NOMO-1 (cell line): Measurements from ENCODE around the gene SND1.
A peak's percentile ranks its signal among the peaks of the same experiment; 100 is the strongest.
"Not testable (repeated sequence)": the region's sequence is repeated elsewhere in the genome, so short reads cannot be mapped to it uniquely, and the experiment has no call there.

Experiments used
- DNase-seq, 2 experiments: peaks; one replicate each; lab custom pipeline; 2025; ENCODE audit not compliant: unreplicated experiment in 2 of 2; lab: John Stamatoyannopoulos, UW

Gene SND1

DNA sequence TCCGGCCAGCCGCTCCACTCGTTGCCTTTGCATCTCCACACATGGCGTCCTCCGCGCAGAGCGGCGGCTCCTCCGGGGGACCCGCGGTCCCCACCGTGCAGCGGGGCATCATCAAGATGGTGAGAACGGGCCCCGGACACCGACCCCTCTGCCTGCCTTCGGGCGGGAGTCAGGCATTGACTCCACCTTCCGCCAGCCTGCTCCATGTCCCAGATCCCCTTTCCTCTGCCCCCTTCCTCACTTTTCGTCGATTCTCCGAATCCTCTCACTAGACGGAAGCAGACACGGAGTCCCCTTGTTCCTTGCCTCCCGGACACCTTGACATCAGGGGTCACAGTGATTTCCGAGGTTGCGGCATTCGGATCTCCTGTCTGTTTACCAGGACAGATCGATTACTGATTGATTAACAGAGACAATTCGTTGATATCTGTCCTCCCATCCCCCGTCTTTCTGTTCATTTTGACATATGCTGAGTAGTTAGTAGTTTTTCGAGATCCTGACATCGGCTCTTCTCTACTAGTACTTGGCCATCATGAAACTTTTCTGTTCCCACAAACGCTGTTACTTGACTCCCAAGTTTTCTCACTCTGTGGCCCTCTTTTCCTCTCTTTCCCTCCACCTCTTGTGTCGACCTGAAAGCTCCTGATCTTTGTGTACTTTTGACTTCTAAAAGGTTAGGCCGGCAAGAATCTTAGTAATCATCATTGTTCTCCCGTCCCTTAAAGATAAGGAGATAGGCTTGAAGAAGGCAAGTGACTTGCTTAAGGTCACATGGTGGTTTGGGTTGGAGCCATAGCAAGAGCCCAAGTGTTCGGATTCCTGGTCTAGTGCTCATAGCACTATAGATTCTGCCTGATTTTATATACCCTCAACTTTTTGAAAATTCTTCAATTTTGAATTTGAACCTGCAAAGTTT is 597 bp downstream of the SND1 start:
- DNase-seq, result no peak

- no peak for DNase-seq
Observed at GRCh38 chr7:127653396-127653795, 1.4 kb downstream of the SND1 start.

DNA sequence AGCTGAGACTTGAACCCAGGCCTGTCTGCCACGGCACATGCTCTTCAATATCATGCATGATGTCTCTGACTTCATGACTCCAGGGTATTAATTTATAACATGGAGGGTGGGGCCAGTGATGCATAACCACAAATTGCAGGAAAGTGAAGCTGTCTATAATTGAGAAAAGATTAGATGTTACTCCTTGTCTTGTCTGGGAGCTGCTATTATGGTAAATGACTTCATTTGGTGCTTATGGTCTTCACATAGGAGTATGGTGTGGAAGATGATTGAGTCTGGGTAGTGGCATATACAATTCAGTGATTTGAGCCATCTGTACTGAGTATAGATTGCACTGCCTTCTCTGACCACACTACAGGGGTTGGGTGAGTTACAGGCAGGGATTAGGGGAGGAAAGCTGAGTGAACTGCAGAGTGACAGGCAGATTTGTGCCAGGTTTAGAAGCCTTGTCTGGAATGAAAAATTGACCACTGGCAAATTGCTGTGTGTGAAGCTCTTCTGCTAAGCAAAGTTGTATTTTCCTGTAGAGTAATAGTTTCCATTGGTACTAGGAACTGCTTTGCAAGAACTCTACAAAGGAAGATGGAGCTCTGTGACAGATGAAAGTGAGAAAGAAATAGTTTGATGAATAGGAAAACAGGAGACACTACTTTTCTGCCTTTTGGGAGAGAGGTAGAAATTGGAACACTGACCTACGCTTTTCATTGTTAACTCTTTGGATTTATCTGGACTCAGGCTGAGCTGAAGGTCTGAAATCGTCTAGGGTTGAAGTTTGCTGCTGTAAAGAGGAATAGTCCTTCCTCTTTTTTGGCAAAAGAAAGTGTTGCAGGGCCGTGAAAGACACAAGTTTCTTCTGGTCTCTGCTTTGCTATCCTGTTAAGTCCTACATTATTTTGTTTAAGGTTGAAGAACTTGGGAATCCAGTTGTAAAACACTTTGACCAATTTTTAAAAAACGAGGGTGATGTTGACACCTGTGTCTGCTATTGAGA is 2.7 kb downstream of the SND1 start:
- peak; percentile 8 to 21 for DNase-seq

DNA sequence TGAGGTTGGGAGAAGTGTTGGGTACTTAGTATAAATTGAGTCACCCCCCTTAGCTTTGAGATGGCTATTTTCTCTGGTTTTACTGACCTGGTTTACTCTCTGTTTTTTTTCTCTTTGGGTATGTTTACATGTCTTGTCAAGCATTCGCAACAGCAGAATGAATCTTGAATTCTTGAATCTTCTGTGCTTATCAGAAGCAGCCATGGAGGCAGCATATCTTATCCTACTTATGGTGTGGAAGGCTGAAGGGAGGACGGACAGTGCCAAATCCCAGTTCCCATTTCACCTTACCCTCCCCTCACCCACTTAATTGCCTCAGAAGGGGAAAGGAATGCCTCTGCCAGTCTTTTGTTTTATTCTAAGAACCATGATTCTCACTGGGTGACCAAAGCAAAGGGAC is 3.7 kb downstream of the SND1 start:
- DNase-seq, result no peak

DNA sequence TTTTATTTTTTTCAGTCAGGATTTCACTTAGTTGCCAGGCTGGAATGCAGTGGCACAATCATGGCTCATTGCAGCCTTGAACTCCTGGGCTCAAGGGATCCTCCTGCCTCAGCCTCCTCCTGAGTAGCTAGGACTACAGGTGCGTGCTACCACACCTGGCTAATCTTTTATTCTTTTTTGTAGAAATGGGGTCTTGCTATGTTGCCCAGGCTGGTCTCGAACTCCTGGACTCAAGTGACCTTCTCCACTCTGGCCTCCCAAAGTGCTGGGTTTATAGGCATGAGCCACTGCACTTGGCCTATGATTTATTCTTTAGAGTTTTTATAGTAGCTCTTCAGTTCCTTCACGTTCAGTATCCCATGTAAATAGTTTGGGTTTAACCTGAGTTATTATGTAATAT is 5.5 kb downstream of the SND1 start:
- DNase-seq, result no peak

- no peak for DNase-seq
Observed at GRCh38 chr7:127658970-127659630, 7.1 kb downstream of the SND1 start.

GRCh38 chr7:127665922-127666321 is 13.9 kb downstream of the SND1 start:
- DNase-seq, result no peak

DNA sequence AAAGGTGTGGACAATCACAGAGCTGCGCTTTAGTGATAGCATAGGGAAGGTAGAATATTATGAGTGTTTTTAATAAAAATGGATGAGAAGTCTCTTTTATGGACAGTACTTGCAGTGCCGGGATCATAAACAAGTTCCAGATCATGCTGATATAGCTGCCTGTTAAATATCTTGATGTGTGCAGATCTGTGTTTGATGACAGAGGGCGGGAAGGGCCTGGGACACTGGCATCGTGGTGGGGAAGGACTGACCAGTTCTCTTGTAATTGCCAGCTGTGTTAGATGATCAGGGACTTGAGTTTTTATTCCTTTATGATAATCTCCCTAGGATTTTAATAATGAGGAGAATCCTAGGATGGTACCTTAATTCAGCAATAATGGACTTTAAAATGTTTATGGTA is 14.6 kb downstream of the SND1 start:
- DNase-seq, result no peak

GRCh38 chr7:127667017-127667670 is 15.2 kb downstream of the SND1 start:
- DNase-seq, result no peak

DNA sequence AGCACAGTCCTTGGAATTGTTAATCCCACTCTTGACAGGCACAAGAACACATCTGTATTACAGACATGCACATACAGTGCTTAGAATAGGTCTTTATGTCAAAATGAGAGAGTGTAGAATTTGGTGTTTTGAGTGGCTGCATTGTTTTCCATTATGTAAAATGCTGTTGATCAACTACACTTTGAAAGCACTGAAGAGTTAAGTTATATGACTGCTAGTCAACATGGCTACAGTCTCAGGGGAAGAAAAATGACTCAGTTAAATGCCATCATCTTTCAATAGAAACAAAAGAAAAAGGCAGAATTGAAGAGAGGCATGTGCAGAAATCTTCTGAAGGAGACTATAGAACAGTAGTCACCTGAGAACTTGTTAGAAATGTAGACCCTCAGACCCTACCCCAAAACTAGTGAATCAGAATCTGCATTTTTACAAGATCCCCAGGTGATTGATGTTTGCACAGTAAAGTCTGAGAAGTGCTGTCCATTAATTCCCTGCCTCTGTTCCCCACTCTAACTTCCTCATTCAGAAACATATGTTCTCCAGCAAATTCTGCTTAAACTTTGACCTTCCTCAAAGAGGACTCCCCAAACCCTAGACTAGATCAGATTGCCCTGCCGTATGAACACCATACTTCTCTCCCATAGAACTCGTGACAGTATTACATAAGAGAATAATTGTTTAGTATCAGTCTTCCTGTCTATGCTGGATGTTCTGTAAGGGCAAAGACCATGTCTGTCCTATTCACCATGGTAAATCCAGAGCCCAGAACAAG is 16.0 kb downstream of the SND1 start:
- peak; percentile 6 to 45 for DNase-seq

- no peak for DNase-seq
Observed at GRCh38 chr7:127671341-127671740, 19.3 kb downstream of the SND1 start.

DNA sequence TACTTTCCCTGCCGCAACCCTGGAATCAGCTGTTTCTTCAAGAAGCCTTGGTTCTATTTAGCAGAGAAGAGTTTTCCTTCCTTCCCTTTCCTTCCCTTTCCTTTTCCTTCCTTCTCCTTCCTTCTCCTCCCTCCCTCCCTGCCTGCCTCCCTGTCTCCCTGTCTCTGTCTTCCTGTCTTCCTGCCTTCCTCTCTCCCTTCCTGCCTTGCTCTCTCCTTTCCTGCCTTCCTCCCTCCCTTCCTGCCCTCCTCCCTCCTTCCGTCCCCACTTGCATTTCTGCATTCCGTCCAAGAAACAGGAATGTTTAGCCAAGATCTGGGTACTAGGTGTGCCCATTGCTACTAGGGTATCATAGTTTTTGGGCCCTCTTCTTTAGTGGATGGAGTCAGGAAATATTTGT is 21.9 kb downstream of the SND1 start:
- no peak for DNase-seq

DNA sequence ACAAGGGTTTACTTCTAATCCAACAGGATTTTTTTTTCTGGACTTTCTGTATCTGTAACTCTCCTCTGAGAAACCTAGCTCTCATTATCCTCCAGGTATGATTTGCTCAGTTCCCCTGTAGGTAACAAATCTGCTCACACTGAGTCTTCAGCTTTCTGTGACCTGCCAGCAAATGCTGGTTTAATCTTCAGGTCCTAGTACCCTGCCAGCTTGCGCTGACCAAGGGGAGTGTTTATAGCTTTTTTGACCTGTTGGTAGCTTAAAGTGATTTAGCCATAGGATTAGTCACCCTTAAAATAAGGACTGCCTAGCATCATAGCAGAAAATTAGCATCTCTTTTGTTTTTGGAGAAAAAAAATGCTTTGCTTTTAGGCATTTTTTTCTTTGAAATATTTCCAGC is 22.4 kb downstream of the SND1 start:
- DNase-seq, result no peak

- DNase-seq, result not testable (repeated sequence)
Observed at GRCh38 chr7:127674923-127675322, 22.9 kb downstream of the SND1 start.

GRCh38 chr7:127675721-127676120 is 23.7 kb downstream of the SND1 start:
- DNase-seq, result no peak

GRCh38 chr7:127677433-127678230 is 25.6 kb downstream of the SND1 start:
- no peak for DNase-seq

DNA sequence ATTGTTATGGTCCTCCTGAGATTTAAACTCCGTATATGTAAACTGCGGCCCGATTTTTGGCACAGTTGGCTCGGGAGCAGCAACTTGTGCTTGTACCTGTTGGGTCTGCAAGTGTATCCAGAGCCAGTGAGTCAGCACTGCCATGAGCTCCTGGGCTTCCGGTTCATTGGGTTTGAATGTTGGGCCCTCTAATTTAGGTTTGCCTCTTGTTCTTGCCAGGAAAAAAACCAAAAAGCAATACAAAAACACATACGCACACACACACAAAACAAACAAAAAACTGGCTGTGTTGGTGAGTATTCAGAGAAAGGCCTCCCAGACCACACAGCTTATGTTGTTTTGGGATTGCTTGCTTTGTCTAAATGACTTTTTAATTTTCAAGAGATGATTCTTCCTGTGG is 26.3 kb downstream of the SND1 start:
- DNase-seq, result no peak

DNA sequence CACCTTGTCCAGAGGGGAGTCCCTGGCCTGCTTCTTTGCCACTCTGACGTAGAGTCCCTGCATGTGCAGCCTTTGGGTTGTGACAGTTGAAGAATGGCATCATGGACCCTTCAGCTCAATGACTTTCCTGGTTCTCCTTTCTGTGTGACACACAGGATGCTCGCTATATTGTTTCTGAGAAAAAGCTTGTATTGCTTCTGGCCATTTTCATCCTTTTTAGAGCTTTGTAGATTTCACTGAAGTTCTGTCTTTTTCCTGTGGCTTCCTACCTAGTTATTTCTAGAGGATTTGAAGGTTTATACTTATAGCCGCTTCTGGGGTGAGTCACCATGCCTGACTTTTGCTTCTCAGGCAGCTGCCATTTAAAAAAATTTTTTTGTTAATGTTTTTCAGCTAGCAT is 27.0 kb downstream of the SND1 start:
- DNase-seq, result no peak

GRCh38 chr7:127680983-127681382 is 29.0 kb downstream of the SND1 start:
- no peak for DNase-seq
